ENCODE results near the gene RAB7B. TPM values are rescaled to one million over a fixed set of nuclear protein-coding genes. Genes with fewer than 3 reads are reported as not detected.
A peak's percentile ranks its signal among the peaks of the same experiment; 100 is the strongest.

Gene RAB7B
- total RNA-seq, 1 donor from 2014 or later: 6.6 TPM

- Histone ChIP-seq H3K4me3 (ENCODE audit: insufficient read depth, low read depth, low read length) (no peak overlapping the region), H3K4me1 (ENCODE audit: insufficient read depth, low read length) (peaks cover 5% of the 10 kb centered on the region), H3K79me2 (ENCODE audit: insufficient read depth, low read length) (no peaks in the 10 kb centered on the region), H3K27ac (ENCODE audit: low read depth, low read length) (no peak overlapping the region), H4K20me1 (ENCODE audit: insufficient read depth, low read length) (no peaks in the 10 kb centered on the region), H3K36me3 (ENCODE audit: insufficient read depth, low read length) (no peaks in the 10 kb centered on the region), H3K4me2 (ENCODE audit: low read length) (no peak overlapping the region), H3K9ac (ENCODE audit: low read length) (no peak overlapping the region), H3K9me3 (ENCODE audit: insufficient read depth, low read depth, low read length) (no peaks in the 10 kb centered on the region), H2AFZ (ENCODE audit: low read depth, low read length) (no peak overlapping the region), H3K27me3 (ENCODE audit: insufficient read depth, low read length) (no peaks in the 10 kb centered on the region)
- no peak for TF ChIP-seq CTCF (IDR thresholded peaks at IDR 0.05; ENCODE audit: insufficient read depth, low read depth, low read length)
- TF ChIP-seq EZH2 (IDR thresholded peaks at IDR 0.05; ENCODE audit: insufficient read depth, low read length): no peak
- Mint-ChIP-seq H3K4me3 (ENCODE audit: unreplicated experiment) (no peak overlapping the region), H3K9me3 (ENCODE audit: unreplicated experiment) (no peaks in the 10 kb centered on the region), H3K36me3 (ENCODE audit: low read depth, unreplicated experiment) (no peaks in the 10 kb centered on the region), H3K27me3 (ENCODE audit: low read depth, unreplicated experiment) (peaks cover 8% of the 10 kb centered on the region), H3K27ac (ENCODE audit: unreplicated experiment) (no peak overlapping the region), H3K4me1 (ENCODE audit: low read depth, unreplicated experiment) (peaks cover 7% of the 10 kb centered on the region)
- no peak for FAIRE-seq
- DNase-seq (ENCODE audit: low read depth): no peak
These were observed 29.6 kb downstream of the RAB7B start for GRCh38 chr1:205973377-205974232.

GRCh38 chr1:205972491-205973168 lies 30.6 kb downstream of the RAB7B start:
- FAIRE-seq (no peak), DNase-seq (ENCODE audit: low read depth) (peak; percentile 58)
- Mint-ChIP-seq H3K4me3 (ENCODE audit: unreplicated experiment) (no peak overlapping the region), H3K27me3 (ENCODE audit: low read depth, unreplicated experiment) (peaks cover 15% of the 10 kb centered on the region), H3K4me1 (ENCODE audit: low read depth, unreplicated experiment) (peaks cover 7% of the 10 kb centered on the region), H3K36me3 (ENCODE audit: low read depth, unreplicated experiment) (no peaks in the 10 kb centered on the region), H3K9me3 (ENCODE audit: unreplicated experiment) (no peaks in the 10 kb centered on the region), H3K27ac (ENCODE audit: unreplicated experiment) (no peak overlapping the region)
- Histone ChIP-seq H3K27ac (ENCODE audit: low read depth, low read length) (no peak overlapping the region), H3K79me2 (ENCODE audit: insufficient read depth, low read length) (no peaks in the 10 kb centered on the region), H3K36me3 (ENCODE audit: insufficient read depth, low read length) (no peaks in the 10 kb centered on the region), H3K9me3 (ENCODE audit: insufficient read depth, low read depth, low read length) (no peaks in the 10 kb centered on the region), H3K4me2 (ENCODE audit: low read length) (no peak overlapping the region), H3K27me3 (ENCODE audit: insufficient read depth, low read length) (no peaks in the 10 kb centered on the region), H4K20me1 (ENCODE audit: insufficient read depth, low read length) (no peaks in the 10 kb centered on the region), H3K4me1 (ENCODE audit: insufficient read depth, low read length) (peaks cover 5% of the 10 kb centered on the region), H3K4me3 (ENCODE audit: insufficient read depth, low read depth, low read length) (no peak overlapping the region), H2AFZ (ENCODE audit: low read depth, low read length) (no peak overlapping the region), H3K9ac (ENCODE audit: low read length) (no peak overlapping the region)
- no peak for TF ChIP-seq EZH2 (IDR thresholded peaks at IDR 0.05; ENCODE audit: insufficient read depth, low read length)

- no peaks in the 10 kb centered on the region for H3K9me3 ChIP-seq (ENCODE audit: insufficient read depth, low read depth, low read length)
- peaks cover 19% of the 10 kb centered on the region for H3K27me3 Mint-ChIP-seq (ENCODE audit: low read depth, unreplicated experiment)
- no peak overlapping the region for H3K27ac Mint-ChIP-seq (ENCODE audit: unreplicated experiment)
- no peaks in the 10 kb centered on the region for H3K36me3 ChIP-seq (ENCODE audit: insufficient read depth, low read length)
- no peak for TF ChIP-seq CTCF (IDR thresholded peaks at IDR 0.05; ENCODE audit: insufficient read depth, low read depth, low read length)
- no peak for TF ChIP-seq EZH2 (IDR thresholded peaks at IDR 0.05; ENCODE audit: insufficient read depth, low read length)
- FAIRE-seq (no peak), DNase-seq (ENCODE audit: low read depth) (no peak)
- no peak overlapping the region for H3K27ac ChIP-seq (ENCODE audit: low read depth, low read length)
- no peak overlapping the region for H3K9ac ChIP-seq (ENCODE audit: low read length)
- H3K4me2 ChIP-seq (ENCODE audit: low read length): no peak overlapping the region
- no peak overlapping the region for H3K4me3 ChIP-seq (ENCODE audit: insufficient read depth, low read depth, low read length)
- no peak overlapping the region for H3K4me3 Mint-ChIP-seq (ENCODE audit: unreplicated experiment)
- H3K9me3 Mint-ChIP-seq (ENCODE audit: unreplicated experiment): no peaks in the 10 kb centered on the region
- H2AFZ ChIP-seq (ENCODE audit: low read depth, low read length): no peak overlapping the region
- H3K79me2 ChIP-seq (ENCODE audit: insufficient read depth, low read length): no peaks in the 10 kb centered on the region
- no peaks in the 10 kb centered on the region for H3K27me3 ChIP-seq (ENCODE audit: insufficient read depth, low read length)
- H3K4me1 Mint-ChIP-seq (ENCODE audit: low read depth, unreplicated experiment): peaks cover 5% of the 10 kb centered on the region
- no peaks in the 10 kb centered on the region for H3K36me3 Mint-ChIP-seq (ENCODE audit: low read depth, unreplicated experiment)
- no peaks in the 10 kb centered on the region for H4K20me1 ChIP-seq (ENCODE audit: insufficient read depth, low read length)
- peaks cover 4% of the 10 kb centered on the region for H3K4me1 ChIP-seq (ENCODE audit: insufficient read depth, low read length)
These were observed 31.1 kb downstream of the RAB7B start for GRCh38 chr1:205972081-205972480.

All from astrocyte (in vitro differentiated cells and primary cell).